Stimulated activated naive B cell treated with anti-CD40 and anti-IgM and Interleukin-4, amounts not matched to agents 10 μg/mL and 1 μg/mL and 100 μg/mL, for 72 hours (primary cell): ENCODE data around the gene NRXN3.

Experiments
- ATAC-seq, 2 donors: fragments of 150-1000 bp; cut with Tn5 transposase; replicated peaks; 2 replicates each; pipeline ENCODE4 v1.10.0; 2021; ENCODE audit warnings: moderate library complexity in 1 of 2
- DNase-seq: peaks from one replicate; pipeline ENCODE4 v3.0.0; 2021
- H3K27ac Mint-ChIP-seq: one replicate; pipeline ENCODE4 v1.8.0; 2022; ENCODE audit warnings: mild to moderate bottlenecking, mixed read lengths
- H3K27me3 Mint-ChIP-seq, 2 donors: one replicate each; pipeline ENCODE4 v1.8.0; 2022; ENCODE audit warnings: mixed read lengths in 2 of 2
- H3K36me3 Mint-ChIP-seq, 2 donors: one replicate each; pipeline ENCODE4 v1.8.0; 2022; ENCODE audit warnings: mixed read lengths in 2 of 2, mild to moderate bottlenecking in 1 of 2
- H3K4me1 Mint-ChIP-seq, 2 donors: one replicate each; pipeline ENCODE4 v1.8.0; 2022; ENCODE audit warnings: mixed read lengths in 2 of 2, mild to moderate bottlenecking in 1 of 2
- H3K4me3 Mint-ChIP-seq, 2 donors: one replicate each; pipeline ENCODE4 v1.8.0; 2022; ENCODE audit warnings: mild to moderate bottlenecking in 2 of 2, mixed read lengths in 2 of 2, moderate library complexity in 1 of 2
- H3K9me3 Mint-ChIP-seq, 2 donors: one replicate each; pipeline ENCODE4 v1.8.0; 2022; ENCODE audit warnings: mixed read lengths in 2 of 2, mild to moderate bottlenecking in 1 of 2

Gene NRXN3

DNA sequence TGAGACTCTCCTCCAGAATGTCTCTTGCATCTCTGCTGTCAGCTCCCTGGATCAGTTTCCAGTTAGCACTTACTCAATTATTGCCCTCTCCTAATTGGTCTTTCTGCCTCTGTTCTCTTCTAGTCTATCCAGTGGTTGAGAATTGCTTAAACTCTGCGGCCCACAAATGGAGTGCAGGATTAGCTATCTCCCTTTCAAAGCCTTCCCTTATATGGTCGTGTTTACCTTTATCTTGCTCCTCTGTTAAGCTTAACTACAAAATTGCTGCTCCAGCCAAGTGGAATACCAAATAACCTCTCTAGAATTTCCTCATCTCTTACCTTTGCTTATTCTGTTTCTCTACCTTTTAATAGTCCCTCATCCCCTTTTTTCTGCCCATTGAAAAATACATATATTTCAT, 132.7 kb downstream of the NRXN3 start:
- H3K27ac Mint-ChIP-seq: no peak overlapping the region
- DNase-seq: no peak
- no peak for ATAC-seq
- no peaks in the 10 kb centered on the region for H3K4me1 Mint-ChIP-seq
- no peaks in the 10 kb centered on the region for H3K36me3 Mint-ChIP-seq
- peaks cover 4 to 7% of the 10 kb centered on the region in 2 donors for H3K27me3 Mint-ChIP-seq
- no peak overlapping the region for H3K4me3 Mint-ChIP-seq
- no peaks in the 10 kb centered on the region for H3K9me3 Mint-ChIP-seq

GRCh38 chr14:78307671-78308070, 137.5 kb downstream of the NRXN3 start:
- ATAC-seq (no peak), DNase-seq (no peak)
- no peaks in the 10 kb centered on the region for H3K4me1 Mint-ChIP-seq
- no peaks in the 10 kb centered on the region for H3K9me3 Mint-ChIP-seq
- no peak overlapping the region for H3K4me3 Mint-ChIP-seq
- H3K27me3 Mint-ChIP-seq: peaks cover 2 to 17% of the 10 kb centered on the region in 2 donors
- H3K36me3 Mint-ChIP-seq: no peaks in the 10 kb centered on the region
- H3K27ac Mint-ChIP-seq: no peak overlapping the region

- no peaks in the 10 kb centered on the region for H3K9me3 Mint-ChIP-seq
- H3K27me3 Mint-ChIP-seq: peaks cover 0 to 17% of the 10 kb centered on the region in 2 donors
- ATAC-seq (no peak), DNase-seq (no peak)
- H3K4me3 Mint-ChIP-seq: no peak overlapping the region
- no peaks in the 10 kb centered on the region for H3K4me1 Mint-ChIP-seq
- no peaks in the 10 kb centered on the region for H3K36me3 Mint-ChIP-seq
- H3K27ac Mint-ChIP-seq: no peak overlapping the region
Observed at GRCh38 chr14:78308079-78308478, 137.9 kb downstream of the NRXN3 start.

GRCh38 chr14:78310272-78310671, 140.1 kb downstream of the NRXN3 start:
- Mint-ChIP-seq H3K27ac (no peak overlapping the region), H3K27me3 (peaks cover 0 to 23% of the 10 kb centered on the region in 2 donors), H3K9me3 (no peaks in the 10 kb centered on the region), H3K36me3 (no peaks in the 10 kb centered on the region), H3K4me1 (no peaks in the 10 kb centered on the region), H3K4me3 (no peak overlapping the region)
- no peak for DNase-seq
- ATAC-seq: no peak

- H3K27ac Mint-ChIP-seq: no peak overlapping the region
Observed at GRCh38 chr14:78313499-78313898, 143.3 kb downstream of the NRXN3 start.

DNA sequence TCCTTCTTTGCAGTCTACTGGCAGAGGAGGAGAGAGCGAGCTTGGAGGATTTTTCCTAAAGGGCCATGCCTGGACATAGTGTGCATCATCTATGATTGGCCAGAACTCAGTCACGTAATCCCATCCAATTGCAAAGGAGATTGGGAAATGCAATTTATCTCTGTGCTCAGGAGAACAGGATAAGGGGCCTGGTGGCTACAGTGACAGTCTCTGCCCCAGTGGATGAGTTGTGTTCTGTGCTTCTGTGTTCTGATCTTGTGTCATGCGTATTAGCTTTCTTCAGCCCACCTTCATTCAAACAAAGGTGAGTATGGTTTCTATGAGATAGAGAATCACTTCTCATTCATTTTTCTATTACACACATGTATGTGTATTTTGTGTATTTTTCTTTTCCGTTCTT, 144.3 kb downstream of the NRXN3 start:
- H3K4me3 Mint-ChIP-seq: no peak overlapping the region
- no peak for DNase-seq
- no peaks in the 10 kb centered on the region for H3K36me3 Mint-ChIP-seq
- H3K9me3 Mint-ChIP-seq: peaks cover 0 to 1% of the 10 kb centered on the region in 2 donors
- no peaks in the 10 kb centered on the region for H3K4me1 Mint-ChIP-seq
- H3K27ac Mint-ChIP-seq: no peak overlapping the region
- no peak for ATAC-seq
- peaks cover 4 to 30% of the 10 kb centered on the region in 2 donors for H3K27me3 Mint-ChIP-seq

More at GRCh38 chr14:78313499-78313898, 143.3 kb downstream of the NRXN3 start:
- ATAC-seq (no peak), DNase-seq (no peak)
- H3K4me1 Mint-ChIP-seq: no peaks in the 10 kb centered on the region
- peaks cover 4 to 30% of the 10 kb centered on the region in 2 donors for H3K27me3 Mint-ChIP-seq
- H3K9me3 Mint-ChIP-seq: peaks cover 0 to 1% of the 10 kb centered on the region in 2 donors
- no peak overlapping the region for H3K4me3 Mint-ChIP-seq
- no peaks in the 10 kb centered on the region for H3K36me3 Mint-ChIP-seq

GRCh38 chr14:78316052-78316451, 145.9 kb downstream of the NRXN3 start:
- Mint-ChIP-seq H3K4me1 (no peaks in the 10 kb centered on the region), H3K9me3 (peaks cover 0 to 1% of the 10 kb centered on the region in 2 donors), H3K4me3 (no peak overlapping the region), H3K27me3 (peaks cover 17 to 41% of the 10 kb centered on the region in 2 donors), H3K36me3 (no peaks in the 10 kb centered on the region), H3K27ac (no peak overlapping the region)
- ATAC-seq (no peak), DNase-seq (no peak)

DNA sequence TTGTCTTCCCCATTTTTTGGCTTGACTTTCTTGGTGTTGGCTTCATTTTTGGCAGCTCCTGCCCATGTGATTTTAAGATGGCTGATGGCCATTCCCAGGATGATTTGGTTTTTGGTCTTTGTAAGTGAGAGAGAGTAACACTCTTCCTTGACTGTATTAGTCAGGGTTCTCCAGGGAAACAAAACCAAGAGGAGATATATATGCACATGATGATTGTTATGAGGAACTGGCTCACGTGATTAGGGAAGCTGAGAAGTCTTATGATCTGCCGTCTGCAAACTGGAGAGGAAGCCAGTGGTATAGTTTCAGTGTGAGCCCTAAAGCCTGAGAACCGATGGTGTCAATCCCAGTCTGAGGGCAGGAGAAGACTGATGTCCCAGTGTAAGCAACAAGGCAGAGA, 146.6 kb downstream of the NRXN3 start:
- Mint-ChIP-seq H3K4me3 (no peak overlapping the region), H3K27me3 (peaks cover 22 to 45% of the 10 kb centered on the region in 2 donors), H3K27ac (no peak overlapping the region), H3K36me3 (no peaks in the 10 kb centered on the region), H3K4me1 (no peaks in the 10 kb centered on the region), H3K9me3 (peaks cover 0 to 1% of the 10 kb centered on the region in 2 donors)
- DNase-seq: no peak
- ATAC-seq: no peak

GRCh38 chr14:78319406-78319805, 149.2 kb downstream of the NRXN3 start:
- no peak for ATAC-seq
- H3K4me1 Mint-ChIP-seq: no peaks in the 10 kb centered on the region
- H3K4me3 Mint-ChIP-seq: no peak overlapping the region
- H3K27me3 Mint-ChIP-seq: peaks cover 22 to 37% of the 10 kb centered on the region in 2 donors
- no peaks in the 10 kb centered on the region for H3K36me3 Mint-ChIP-seq
- H3K27ac Mint-ChIP-seq: no peak overlapping the region
- DNase-seq: no peak
- peaks cover 0 to 1% of the 10 kb centered on the region in 2 donors for H3K9me3 Mint-ChIP-seq

- Mint-ChIP-seq H3K36me3 (no peaks in the 10 kb centered on the region), H3K4me3 (no peak overlapping the region), H3K27me3 (peaks cover 28 to 31% of the 10 kb centered on the region in 2 donors), H3K27ac (no peak overlapping the region), H3K4me1 (no peaks in the 10 kb centered on the region), H3K9me3 (peaks cover 0 to 1% of the 10 kb centered on the region in 2 donors)
- no peak for DNase-seq
- no peak for ATAC-seq
Observed at GRCh38 chr14:78319887-78320635, 149.9 kb downstream of the NRXN3 start.

DNA sequence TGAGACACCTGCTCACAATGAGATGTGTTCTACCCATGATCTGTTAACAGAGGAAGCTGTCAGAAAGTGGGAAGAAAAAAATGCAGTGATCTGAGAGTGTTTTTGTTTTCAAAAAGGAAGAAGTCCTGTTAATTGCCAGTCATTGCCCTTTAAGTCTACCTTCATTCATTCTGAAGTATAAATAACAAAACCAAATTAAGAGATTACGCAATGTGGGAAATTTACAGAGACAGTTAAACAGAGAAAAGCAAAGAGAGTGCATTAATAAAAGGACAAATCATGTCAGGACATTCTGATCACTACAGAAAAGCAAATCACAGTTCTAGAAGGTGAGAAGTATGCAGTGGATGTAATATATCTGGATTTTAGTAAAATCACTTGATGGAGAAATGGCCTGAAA, 154.2 kb downstream of the NRXN3 start:
- Mint-ChIP-seq H3K4me1 (no peaks in the 10 kb centered on the region), H3K9me3 (no peaks in the 10 kb centered on the region), H3K27ac (no peak overlapping the region), H3K27me3 (peaks cover 17 to 28% of the 10 kb centered on the region in 2 donors), H3K4me3 (no peak overlapping the region), H3K36me3 (no peaks in the 10 kb centered on the region)
- DNase-seq: no peak
- no peak for ATAC-seq

GRCh38 chr14:78325911-78326310, 155.7 kb downstream of the NRXN3 start:
- ATAC-seq: no peak
- no peak overlapping the region for H3K27ac Mint-ChIP-seq
- H3K4me3 Mint-ChIP-seq: no peak overlapping the region
- H3K4me1 Mint-ChIP-seq: no peaks in the 10 kb centered on the region
- DNase-seq: no peak
- H3K27me3 Mint-ChIP-seq: peaks cover 6 to 15% of the 10 kb centered on the region in 2 donors
- no peaks in the 10 kb centered on the region for H3K9me3 Mint-ChIP-seq
- no peaks in the 10 kb centered on the region for H3K36me3 Mint-ChIP-seq

DNA sequence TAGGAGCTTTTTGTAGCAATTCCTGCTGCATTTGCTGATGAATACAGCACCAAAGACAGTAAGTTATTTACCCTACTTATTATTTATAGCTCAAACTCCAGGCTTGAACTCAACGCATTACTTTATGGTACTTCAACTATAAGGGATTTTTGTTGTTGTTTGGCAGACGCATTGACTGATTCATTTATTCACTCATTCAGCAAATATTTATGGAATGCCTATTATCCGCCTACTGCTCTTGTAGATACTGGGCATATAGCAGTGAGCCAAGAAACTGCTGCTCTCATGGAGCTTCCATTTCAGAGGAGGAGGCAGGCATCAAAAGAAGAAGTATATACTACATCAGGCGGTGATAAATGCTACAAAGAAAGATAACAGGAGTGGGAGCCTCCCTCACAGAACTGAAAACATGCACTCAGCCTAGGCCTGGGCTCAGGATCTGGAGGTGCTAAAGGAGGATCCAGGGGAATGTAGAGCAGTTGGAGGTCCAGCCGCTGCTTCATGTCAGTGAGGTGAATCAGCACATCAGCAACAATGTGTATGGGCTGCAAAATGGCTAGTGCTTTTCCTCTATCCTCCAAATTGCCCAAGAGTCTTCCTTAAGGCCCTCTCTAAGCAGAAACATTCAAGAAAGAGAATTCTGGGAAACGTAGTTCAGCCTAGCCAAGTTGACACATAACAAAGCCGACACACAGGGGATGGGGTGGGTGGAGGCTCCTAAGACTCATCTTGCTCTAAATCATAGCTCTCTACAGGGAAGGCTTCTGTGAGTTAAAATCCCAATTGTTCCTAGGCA, 157.5 kb downstream of the NRXN3 start:
- no peaks in the 10 kb centered on the region for H3K4me1 Mint-ChIP-seq

GRCh38 chr14:78329371-78329770, 159.2 kb downstream of the NRXN3 start:
- H3K36me3 Mint-ChIP-seq: no peaks in the 10 kb centered on the region
- DNase-seq (no peak), ATAC-seq (no peak)
- no peak overlapping the region for H3K27ac Mint-ChIP-seq
- H3K27me3 Mint-ChIP-seq: peaks cover 0 to 15% of the 10 kb centered on the region in 2 donors
- no peaks in the 10 kb centered on the region for H3K4me1 Mint-ChIP-seq
- H3K9me3 Mint-ChIP-seq: no peaks in the 10 kb centered on the region
- H3K4me3 Mint-ChIP-seq: no peak overlapping the region

More for the DNA sequence above, 157.5 kb downstream of the NRXN3 start:
- Mint-ChIP-seq H3K36me3 (no peaks in the 10 kb centered on the region), H3K27me3 (peaks cover 0 to 10% of the 10 kb centered on the region in 2 donors), H3K4me3 (no peak overlapping the region), H3K9me3 (no peaks in the 10 kb centered on the region), H3K27ac (no peak overlapping the region)
- ATAC-seq (no peak), DNase-seq (no peak)

DNA sequence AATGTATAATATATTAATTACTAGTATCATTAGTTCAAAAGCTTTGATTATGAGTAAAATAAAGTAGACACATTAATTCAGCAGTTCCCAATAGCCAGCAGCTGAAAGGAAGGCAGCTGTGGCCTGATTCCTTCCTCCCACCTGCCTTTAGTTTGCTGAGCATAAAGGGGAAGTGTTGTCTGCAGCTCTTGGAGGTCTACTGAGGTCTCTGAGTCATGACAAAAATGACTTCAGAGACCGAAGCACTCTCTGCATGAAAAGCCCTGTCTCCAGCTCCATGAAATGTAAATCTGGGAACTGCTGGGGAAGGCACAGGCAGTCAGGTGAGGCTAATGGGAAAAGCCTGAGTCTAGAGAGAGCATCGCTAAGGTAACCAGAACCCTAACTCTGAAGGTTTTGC, 165.4 kb downstream of the NRXN3 start:
- no peaks in the 10 kb centered on the region for H3K9me3 Mint-ChIP-seq

More for the DNA sequence above, 165.4 kb downstream of the NRXN3 start:
- Mint-ChIP-seq H3K27me3 (peaks cover 0 to 9% of the 10 kb centered on the region in 2 donors), H3K27ac (no peak overlapping the region), H3K4me1 (no peaks in the 10 kb centered on the region), H3K4me3 (no peak overlapping the region), H3K36me3 (no peaks in the 10 kb centered on the region)
- ATAC-seq (no peak), DNase-seq (no peak)
